HEK293 (cell line): ENCODE measurements around the gene ERBB2.

Source experiments
- CTCF ChIA-PET: fragments of 350-600 bp; formaldehyde crosslinking; extraction: SDS; loops from one replicate; lab custom pipeline; 2021; ENCODE audit warnings: antibody characterized with exemption; lab: Yijun Ruan, JAX
- POLR2A ChIA-PET: fragments of 300-600 bp; formaldehyde crosslinking; extraction: SDS; loops from one replicate; lab custom pipeline; 2020; ENCODE audit warnings: antibody characterized with exemption, inconsistent platforms; lab: Yijun Ruan, JAX
- H3K27ac ChIP-seq: fragments of 200-500 bp; sonication (Bioruptor generic); 2 replicates; pipeline ENCODE4 v1.5.1; 2014; ENCODE audit warnings: low read depth, low read length, control low read depth, inconsistent platforms; ENCODE audit errors: extremely low read depth
- H3K36me3 ChIP-seq, 2 experiments: fragments of 200-500 bp in 1 of 2; sonication (Bioruptor generic) in 1 of 2; 1 replicate in 1 of 2; 2 replicates in 1 of 2; pipeline ENCODE4 v1.5.1; 2014 to 2017; ENCODE audit warnings: inconsistent platforms in 2 of 2, low read length in 2 of 2; ENCODE audit not compliant: control insufficient read depth in 2 of 2, insufficient read depth in 1 of 2
- H3K4me1 ChIP-seq: fragments of 200-500 bp; sonication (Bioruptor generic); 2 replicates; pipeline ENCODE4 v1.5.1; 2014; ENCODE audit warnings: mild to moderate bottlenecking, low read length, inconsistent platforms; ENCODE audit not compliant: control insufficient read depth, insufficient read depth
- H3K4me3 ChIP-seq: 2 replicates; pipeline ENCODE4 v1.5.1; 2011; ENCODE audit warnings: low read depth, mild to moderate bottlenecking, control low read depth, low read length, moderate library complexity
- H3K9me3 ChIP-seq: fragments of 200-500 bp; sonication (Bioruptor generic); 2 replicates; pipeline ENCODE4 v1.5.1; 2014; ENCODE audit warnings: low read depth, low read length, inconsistent platforms; ENCODE audit not compliant: control insufficient read depth, insufficient read depth
- FEZF1 ChIP-seq: fragments of 450-650 bp; formaldehyde crosslinking; IDR thresholded peaks from 2 replicates; pipeline ENCODE4 v1.5.1; 2016; ENCODE audit warnings: missing biosample characterization, missing genetic modification characterization
- HOXD13 ChIP-seq: sonication (generic); formaldehyde crosslinking; IDR thresholded peaks from 2 replicates; pipeline ENCODE4 v1.8.0; 2022; ENCODE audit warnings: missing genetic modification reagents, borderline replicate concordance
- IKZF3 ChIP-seq: fragments of 450-650 bp; IDR thresholded peaks from 2 replicates; pipeline ENCODE4 v1.5.0; 2018; ENCODE audit warnings: missing biosample characterization, mild to moderate bottlenecking, missing genetic modification characterization, moderate library complexity
- REPIN1 ChIP-seq: fragments of 450-650 bp; formaldehyde crosslinking; IDR thresholded peaks from 2 replicates; pipeline ENCODE4 v1.5.1; 2017; ENCODE audit warnings: missing biosample characterization, missing genetic modification characterization, low read depth
- ZBTB21 ChIP-seq: fragments of 450-650 bp; formaldehyde crosslinking; IDR thresholded peaks from 2 replicates; pipeline ENCODE4 v1.5.1; 2017; ENCODE audit warnings: missing biosample characterization, missing genetic modification characterization
- ZFP41 ChIP-seq: fragments of 450-650 bp; formaldehyde crosslinking; IDR thresholded peaks from 2 replicates; pipeline ENCODE4 v1.5.1; 2016; ENCODE audit warnings: missing biosample characterization, missing genetic modification characterization, borderline replicate concordance
- ZFP69B ChIP-seq: fragments of 450-650 bp; formaldehyde crosslinking; IDR thresholded peaks from 2 replicates; pipeline ENCODE4 v1.5.1; 2016; ENCODE audit warnings: missing biosample characterization, missing genetic modification characterization
- ZIC2 ChIP-seq: fragments of 450-650 bp; formaldehyde crosslinking; IDR thresholded peaks from 2 replicates; pipeline ENCODE4 v1.5.1; 2016; ENCODE audit warnings: missing biosample characterization, missing genetic modification characterization
- ZNF112 ChIP-seq: fragments of 450-650 bp; formaldehyde crosslinking; IDR thresholded peaks from 2 replicates; pipeline ENCODE4 v1.5.0; 2017; ENCODE audit warnings: missing biosample characterization, missing genetic modification characterization
- ZNF132 ChIP-seq: fragments of 450-650 bp; formaldehyde crosslinking; IDR thresholded peaks from 2 replicates; pipeline ENCODE4 v1.5.1; 2017; ENCODE audit warnings: missing biosample characterization, missing genetic modification characterization, borderline replicate concordance
- ZNF175 ChIP-seq: fragments of 450-650 bp; formaldehyde crosslinking; IDR thresholded peaks from 2 replicates; pipeline ENCODE4 v1.5.1; 2016; ENCODE audit warnings: missing biosample characterization, missing genetic modification characterization
- ZNF202 ChIP-seq: fragments of 450-650 bp; formaldehyde crosslinking; IDR thresholded peaks from 2 replicates; pipeline ENCODE4 v1.5.1; 2016; ENCODE audit warnings: missing biosample characterization, missing genetic modification characterization, borderline replicate concordance
- ZNF239 ChIP-seq: fragments of 450-650 bp; formaldehyde crosslinking; IDR thresholded peaks from 2 replicates; pipeline ENCODE4 v1.5.1; 2016; ENCODE audit warnings: missing biosample characterization, missing genetic modification characterization
- ZNF311 ChIP-seq: fragments of 450-650 bp; formaldehyde crosslinking; IDR thresholded peaks from 2 replicates; pipeline ENCODE4 v1.5.1; 2017; ENCODE audit warnings: missing biosample characterization, missing genetic modification characterization, borderline replicate concordance
- ZNF423 ChIP-seq: fragments of 450-650 bp; formaldehyde crosslinking; IDR thresholded peaks from 2 replicates; pipeline ENCODE4 v1.5.1; 2016; ENCODE audit warnings: missing biosample characterization, missing genetic modification characterization
- ZNF518A ChIP-seq: fragments of 450-650 bp; formaldehyde crosslinking; conservative IDR thresholded peaks from 2 replicates; pipeline ENCODE4 v1.5.1; 2016; ENCODE audit warnings: low read depth, missing biosample characterization, missing genetic modification characterization
- ZNF544 ChIP-seq: fragments of 450-650 bp; formaldehyde crosslinking; IDR thresholded peaks from 2 replicates; pipeline ENCODE4 v1.5.0; 2017; ENCODE audit warnings: missing biosample characterization, missing genetic modification characterization
- ZNF549 ChIP-seq: fragments of 450-650 bp; IDR thresholded peaks from 2 replicates; pipeline ENCODE4 v1.5.1; 2018; ENCODE audit warnings: missing biosample characterization, missing genetic modification characterization, mild to moderate bottlenecking, inconsistent platforms, moderate library complexity
- ZNF560 ChIP-seq: fragments of 450-650 bp; formaldehyde crosslinking; IDR thresholded peaks from 2 replicates; pipeline ENCODE4 v1.5.1; 2017; ENCODE audit warnings: missing biosample characterization, missing genetic modification characterization, borderline replicate concordance
- ZNF670 ChIP-seq: fragments of 450-650 bp; formaldehyde crosslinking; IDR thresholded peaks from 2 replicates; pipeline ENCODE4 v1.5.1; 2016; ENCODE audit warnings: missing biosample characterization, missing genetic modification characterization, low read depth
- ZNF701 ChIP-seq: fragments of 450-650 bp; formaldehyde crosslinking; IDR thresholded peaks from 2 replicates; pipeline ENCODE4 v1.5.1; 2016; ENCODE audit warnings: missing biosample characterization, missing genetic modification characterization
- ZNF768 ChIP-seq: fragments of 450-650 bp; formaldehyde crosslinking; IDR thresholded peaks from 2 replicates; pipeline ENCODE4 v1.5.1; 2018; ENCODE audit warnings: missing biosample characterization, mild to moderate bottlenecking, missing genetic modification characterization
- ZSCAN16 ChIP-seq: fragments of 450-650 bp; formaldehyde crosslinking; IDR thresholded peaks from 2 replicates; pipeline ENCODE4 v1.5.1; 2016; ENCODE audit warnings: missing biosample characterization, missing genetic modification characterization
- ZSCAN30 ChIP-seq: fragments of 450-650 bp; IDR thresholded peaks from 2 replicates; pipeline ENCODE4 v1.5.1; 2018; ENCODE audit warnings: missing biosample characterization, mild to moderate bottlenecking, missing genetic modification characterization, moderate library complexity
- ZSCAN4 ChIP-seq: fragments of 450-650 bp; formaldehyde crosslinking; IDR thresholded peaks from 2 replicates; pipeline ENCODE4 v1.5.1; 2017; ENCODE audit warnings: missing biosample characterization, missing genetic modification characterization
- TF ChIP-seq, protein P1 (sequence below): fragments of 450-650 bp; formaldehyde crosslinking; IDR thresholded peaks from 2 replicates; pipeline ENCODE4 v1.5.1; 2016; ENCODE audit warnings: missing biosample characterization, missing genetic modification characterization
- TF ChIP-seq, protein P2 (sequence below): fragments of 450-650 bp; formaldehyde crosslinking; IDR thresholded peaks from 2 replicates; pipeline ENCODE4 v1.5.1; 2016; ENCODE audit warnings: missing biosample characterization, missing genetic modification characterization

ERBB2 gene

GRCh38 chr17:39663688-39664580, 35.9 kb upstream of the ERBB2 start:
- no peaks in the 10 kb centered on the region for H3K9me3 ChIP-seq
- H3K27ac ChIP-seq: 0 out of 2 replicates have a peak overlapping the region, but pooled peaks have one; percentile 37
- POLR2A ChIA-PET: interaction anchor here (0.6 to 2.1 kb wide), 4 partner anchors 10 to 464 kb away, joined by 3 to 5 read pairs (median 4); partner anchors contain the start of genes ERBB2, PGAP3 and RPL19
- H3K36me3 ChIP-seq: peaks cover 3 to 39% of the 10 kb centered on the region in 2 experiments; a peak in 1 of 3 replicates
- peaks cover 9% of the 10 kb centered on the region for H3K4me1 ChIP-seq
- CTCF ChIA-PET: interaction anchor here (0.6 to 11.6 kb wide), 5 partner anchors 10 to 405 kb away, joined by 3 to 168 read pairs (median 12); partner anchors contain the start of gene PPP1R1B
- H3K4me3 ChIP-seq: no peak overlapping the region
- no peak for TF ChIP-seq ZNF701 (tag by site-specific recombination)
- TF ChIP-seq ZSCAN30: peak; percentile 92
- TF ChIP-seq ZSCAN4 (tag by site-specific recombination): no peak
- no peak for TF ChIP-seq ZNF670 (tag by site-specific recombination)
- TF ChIP-seq IKZF3 (tag by site-specific recombination): no peak
- TF ChIP-seq ZNF549 (tag by site-specific recombination): no peak
- TF ChIP-seq ZFP41: no peak
- no peak for TF ChIP-seq ZNF518A
- no peak for TF ChIP-seq ZNF311 (tag by site-specific recombination)
- no peak for TF ChIP-seq ZNF112
- TF ChIP-seq ZNF423 (tag by site-specific recombination): peak; percentile 97
- no peak for TF ChIP-seq ZNF175 (tag by site-specific recombination)
- TF ChIP-seq HOXD13 (CRISPR knock-in tag): no peak
- peak; percentile 84 for TF ChIP-seq ZIC2 (tag by site-specific recombination)
- TF ChIP-seq, protein P1, sequence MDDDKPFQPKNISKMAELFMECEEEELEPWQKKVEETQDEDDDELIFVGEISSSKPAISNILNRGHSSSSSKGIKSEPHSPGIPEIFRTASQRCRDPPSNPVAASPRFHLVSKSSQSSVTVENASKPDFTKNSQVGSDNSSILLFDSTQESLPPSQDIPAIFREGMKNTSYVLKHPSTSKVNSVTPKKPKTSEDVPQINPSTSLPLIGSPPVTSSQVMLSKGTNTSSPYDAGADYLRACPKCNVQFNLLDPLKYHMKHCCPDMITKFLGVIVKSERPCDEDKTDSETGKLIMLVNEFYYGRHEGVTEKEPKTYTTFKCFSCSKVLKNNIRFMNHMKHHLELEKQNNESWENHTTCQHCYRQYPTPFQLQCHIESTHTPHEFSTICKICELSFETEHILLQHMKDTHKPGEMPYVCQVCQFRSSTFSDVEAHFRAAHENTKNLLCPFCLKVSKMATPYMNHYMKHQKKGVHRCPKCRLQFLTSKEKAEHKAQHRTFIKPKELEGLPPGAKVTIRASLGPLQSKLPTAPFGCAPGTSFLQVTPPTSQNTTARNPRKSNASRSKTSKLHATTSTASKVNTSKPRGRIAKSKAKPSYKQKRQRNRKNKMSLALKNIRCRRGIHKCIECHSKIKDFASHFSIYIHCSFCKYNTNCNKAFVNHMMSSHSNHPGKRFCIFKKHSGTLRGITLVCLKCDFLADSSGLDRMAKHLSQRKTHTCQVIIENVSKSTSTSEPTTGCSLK: no peak
- TF ChIP-seq ZFP69B: no peak
- TF ChIP-seq ZNF560 (tag by site-specific recombination): no peak
- TF ChIP-seq ZNF202: no peak
- no peak for TF ChIP-seq ZSCAN16 (tag by site-specific recombination)
- no peak for TF ChIP-seq FEZF1 (tag by site-specific recombination)
- TF ChIP-seq REPIN1 (tag by site-specific recombination): no peak
- TF ChIP-seq ZNF544 (tag by site-specific recombination): no peak
- no peak for TF ChIP-seq ZNF239
- no peak for TF ChIP-seq ZBTB21 (tag by site-specific recombination)
- peak; percentile 93; the same call in 1 of the 2 replicates for TF ChIP-seq ZNF768 (tag by site-specific recombination)
- TF ChIP-seq ZNF132: no peak
- TF ChIP-seq, protein P2, sequence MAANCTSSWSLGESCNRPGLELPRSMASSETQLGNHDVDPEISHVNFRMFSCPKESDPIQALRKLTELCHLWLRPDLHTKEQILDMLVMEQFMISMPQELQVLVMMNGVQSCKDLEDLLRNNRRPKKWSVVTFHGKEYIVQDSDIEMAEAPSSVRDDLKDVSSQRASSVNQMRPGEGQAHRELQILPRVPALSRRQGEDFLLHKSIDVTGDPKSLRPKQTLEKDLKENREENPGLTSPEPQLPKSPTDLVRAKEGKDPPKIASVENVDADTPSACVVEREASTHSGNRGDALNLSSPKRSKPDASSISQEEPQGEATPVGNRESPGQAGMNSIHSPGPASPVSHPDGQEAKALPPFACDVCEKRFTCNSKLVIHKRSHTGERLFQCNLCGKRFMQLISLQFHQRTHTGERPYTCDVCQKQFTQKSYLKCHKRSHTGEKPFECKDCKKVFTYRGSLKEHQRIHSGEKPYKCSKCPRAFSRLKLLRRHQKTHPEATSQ (tag by site-specific recombination): no peak
